Measurements from ENCODE around the gene CTSZ. TPM values are rescaled to one million over a fixed set of nuclear protein-coding genes. Genes with fewer than 3 reads are reported as not detected.

The CTSZ gene
- total RNA-seq, 1 experiment from 2014 or later: 37.6 TPM

DNA sequence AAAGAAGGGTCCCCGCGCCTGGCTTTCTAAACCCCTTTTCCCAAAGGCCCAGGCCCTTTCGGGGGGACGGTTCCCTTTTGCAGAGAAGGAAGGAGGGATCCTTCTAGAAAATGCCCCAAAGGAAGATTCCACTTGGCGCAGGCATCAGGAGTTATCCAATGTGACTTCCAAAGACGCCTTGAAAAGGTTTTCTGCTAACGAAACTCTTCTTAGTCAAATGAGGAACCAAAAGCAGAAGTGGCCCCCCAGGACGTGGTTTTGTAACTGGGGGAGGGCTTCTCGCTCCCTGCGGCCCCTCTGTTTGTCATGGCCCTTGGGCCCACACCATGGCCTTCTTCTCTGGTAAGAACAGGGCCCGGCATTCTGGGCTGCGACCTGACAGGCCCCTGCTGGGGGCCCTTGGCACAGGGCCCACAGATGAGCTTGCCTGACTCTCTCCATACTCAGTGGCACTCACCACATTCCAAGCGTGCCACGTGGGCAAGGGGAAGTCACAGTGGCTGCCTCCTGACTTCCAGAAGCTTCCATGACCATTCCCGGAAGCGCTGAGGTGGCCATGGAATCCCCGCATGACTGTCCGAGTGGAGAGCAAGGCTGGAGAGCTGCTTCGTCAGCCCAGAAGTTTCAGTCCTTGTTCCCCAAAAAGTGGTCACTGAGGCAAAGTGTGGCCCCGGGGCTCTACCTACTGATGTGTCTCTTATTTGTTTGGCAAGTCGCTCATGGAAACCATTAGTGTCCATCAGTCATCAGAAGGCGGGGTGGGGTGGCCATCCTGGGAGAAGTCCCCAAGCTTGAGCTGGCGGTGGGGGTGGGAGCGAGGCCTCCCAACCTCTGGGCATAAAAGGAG lies 834 bp upstream of the CTSZ start:
- TF ChIP-seq, protein P1, sequence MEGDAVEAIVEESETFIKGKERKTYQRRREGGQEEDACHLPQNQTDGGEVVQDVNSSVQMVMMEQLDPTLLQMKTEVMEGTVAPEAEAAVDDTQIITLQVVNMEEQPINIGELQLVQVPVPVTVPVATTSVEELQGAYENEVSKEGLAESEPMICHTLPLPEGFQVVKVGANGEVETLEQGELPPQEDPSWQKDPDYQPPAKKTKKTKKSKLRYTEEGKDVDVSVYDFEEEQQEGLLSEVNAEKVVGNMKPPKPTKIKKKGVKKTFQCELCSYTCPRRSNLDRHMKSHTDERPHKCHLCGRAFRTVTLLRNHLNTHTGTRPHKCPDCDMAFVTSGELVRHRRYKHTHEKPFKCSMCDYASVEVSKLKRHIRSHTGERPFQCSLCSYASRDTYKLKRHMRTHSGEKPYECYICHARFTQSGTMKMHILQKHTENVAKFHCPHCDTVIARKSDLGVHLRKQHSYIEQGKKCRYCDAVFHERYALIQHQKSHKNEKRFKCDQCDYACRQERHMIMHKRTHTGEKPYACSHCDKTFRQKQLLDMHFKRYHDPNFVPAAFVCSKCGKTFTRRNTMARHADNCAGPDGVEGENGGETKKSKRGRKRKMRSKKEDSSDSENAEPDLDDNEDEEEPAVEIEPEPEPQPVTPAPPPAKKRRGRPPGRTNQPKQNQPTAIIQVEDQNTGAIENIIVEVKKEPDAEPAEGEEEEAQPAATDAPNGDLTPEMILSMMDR (conservative IDR thresholded peaks at IDR 0.05): no peak
- Histone ChIP-seq H3K14ac (ENCODE audit: insufficient read depth, low read length) (no peak overlapping the region), H2BK20ac (ENCODE audit: low read depth, low read length, poor library complexity, severe bottlenecking) (no peak overlapping the region), H3K27ac (ENCODE audit: insufficient read length, low read depth, low read length) (no peak overlapping the region), H3K4ac (ENCODE audit: low read depth, low read length) (no peak overlapping the region), H4K5ac (ENCODE audit: insufficient read length, low read depth, low read length) (no peak overlapping the region), H3T11ph (ENCODE audit: low read length) (no peak overlapping the region), H4K20me1 (ENCODE audit: control insufficient read depth, insufficient read depth, insufficient read length) (no peaks in the 10 kb centered on the region), H3K79me1 (ENCODE audit: insufficient read depth, low read depth, low read length, poor library complexity, severe bottlenecking) (no peaks in the 10 kb centered on the region), H3K18ac (ENCODE audit: insufficient read length, low read depth, low read length) (no peak overlapping the region), H3K4me2 (ENCODE audit: insufficient read depth, insufficient read length, low read length) (no peak overlapping the region), H3K56ac (ENCODE audit: insufficient read length, low read depth, low read length) (no peak overlapping the region), H3K4me1 (ENCODE audit: insufficient read depth, low read length) (peaks cover 7% of the 10 kb centered on the region; the same call in 1 of the 2 replicates), H2AK5ac (ENCODE audit: insufficient read length, low read length) (no peak overlapping the region), H2AFZ (ENCODE audit: low read length) (no peak overlapping the region), H3K27me3 (ENCODE audit: insufficient read depth, low read length) (no peaks in the 10 kb centered on the region), H2BK120ac (ENCODE audit: low read depth, low read length, poor library complexity, severe bottlenecking) (no peak overlapping the region), H4K8ac (replicated peaks; ENCODE audit: insufficient read length, low read depth, low read length) (no peak overlapping the region), H2BK15ac (ENCODE audit: low read depth, low read length) (no peak overlapping the region), H3K23me2 (ENCODE audit: insufficient read length, low read depth, low read length, poor library complexity, severe bottlenecking) (peaks cover 3% of the 10 kb centered on the region), H2BK12ac (ENCODE audit: insufficient read length, low read depth, low read length) (no peak overlapping the region), H2BK5ac (ENCODE audit: insufficient read length, low read length) (no peak overlapping the region), H4K91ac (ENCODE audit: insufficient read length, low read depth, low read length) (no peak overlapping the region), H3K23ac (ENCODE audit: insufficient read length, low read depth, low read length) (no peak overlapping the region), H3K9ac (ENCODE audit: extremely low read depth, insufficient read length, low read length) (no peak overlapping the region), H3K9me3 (ENCODE audit: control insufficient read depth, low read depth, low read length) (no peaks in the 10 kb centered on the region), H3K79me2 (ENCODE audit: insufficient read depth, low read length) (no peaks in the 10 kb centered on the region)
- Mint-ChIP-seq H3K4me3 (peak overlapping the region; percentile 51 to 76), H3K36me3 (ENCODE audit: insufficient read depth in 1 of 3, low read depth in 3 of 3) (peaks cover 0 to 6% (median 5%) of the 10 kb centered on the region in 3 experiments; a peak in 3 of 7 replicates), H3K4me1 (peaks cover 25 to 28% of the 10 kb centered on the region in 2 experiments), H3K27ac (no peak overlapping the region), H3K27me3 (ENCODE audit: low read depth) (peaks cover 35% of the 10 kb centered on the region), H3K9me3 (no peaks in the 10 kb centered on the region)
- DNase-seq: no peak
- WGBS (ENCODE audit: extremely low coverage, insufficient read length, low lambda C conversion rate): no CpG with 5 or more reads among the region's 24 CpGs

Measured in H9 (cell line).